Neural cell (in vitro differentiated cells): ENCODE data around the gene MEGF11. TPM values are rescaled to one million over a fixed set of nuclear protein-coding genes. Genes with fewer than 3 reads are reported as not detected.

Experiments
- H2AFZ ChIP-seq: fragments of 200-600, 300-800 bp; sonication (generic), shearing (Covaris generic); 2 replicates; pipeline ENCODE4 v1.6.0; 2014; ENCODE audit warnings: low read depth, mild to moderate bottlenecking, antibody characterized with exemption, low read length, moderate library complexity
- H3F3A ChIP-seq: fragments of 200-600 bp; shearing (Covaris generic); 2 replicates; pipeline ENCODE4 v1.6.1; 2016; ENCODE audit warnings: mild to moderate bottlenecking, moderate library complexity, mixed read lengths, antibody characterized with exemption, low read length; ENCODE audit not compliant: insufficient read depth, poor library complexity, severe bottlenecking
- H3K27ac ChIP-seq: fragments of 200-600, 300-800 bp; sonication (generic), shearing (Covaris generic); 2 replicates; pipeline ENCODE4 v1.5.1; 2014; ENCODE audit warnings: mild to moderate bottlenecking, low read length, moderate library complexity
- H3K27me3 ChIP-seq: fragments of 300-800, 200-600 bp; sonication (generic), shearing (Covaris generic); 2 replicates; pipeline ENCODE4 v1.6.0; 2014; ENCODE audit warnings: mild to moderate bottlenecking, low read depth, low read length, moderate library complexity; ENCODE audit not compliant: insufficient read depth
- H3K36me3 ChIP-seq: fragments of 300-800, 200-600 bp; sonication (generic), shearing (Covaris generic); 2 replicates; pipeline ENCODE4 v1.5.1; 2014; ENCODE audit warnings: mild to moderate bottlenecking, antibody characterized with exemption, low read length, moderate library complexity; ENCODE audit not compliant: insufficient read depth
- H3K4me2 ChIP-seq: fragments of 300-800, 200-600 bp; sonication (generic), shearing (Covaris generic); 2 replicates; pipeline ENCODE4 v1.6.0; 2014; ENCODE audit warnings: mild to moderate bottlenecking, low read length
- H3K4me3 ChIP-seq: fragments of 300-800, 200-600 bp; sonication (generic), shearing (Covaris generic); 2 replicates; pipeline ENCODE4 v1.5.1; 2014; ENCODE audit warnings: mild to moderate bottlenecking, low read length, moderate library complexity
- H3K79me2 ChIP-seq: fragments of 200-600 bp; shearing (Covaris generic); replicated peaks from 2 replicates; pipeline ENCODE4 v1.6.0; 2014; ENCODE audit warnings: mild to moderate bottlenecking, low read length, moderate library complexity; ENCODE audit not compliant: insufficient read depth
- H3K9ac ChIP-seq: fragments of 300-800, 200-600 bp; sonication (generic), shearing (Covaris generic); 2 replicates; pipeline ENCODE4 v1.6.1; 2016; ENCODE audit warnings: mild to moderate bottlenecking, low read length, mixed read lengths
- H3K9me2 ChIP-seq: fragments of 200-600 bp; shearing (Covaris generic); 2 replicates; pipeline ENCODE4 v1.6.1; 2016; ENCODE audit warnings: mild to moderate bottlenecking, low read length, mixed read lengths; ENCODE audit not compliant: insufficient read depth
- H3K9me3 ChIP-seq: fragments of 200-600, 300-800 bp; sonication (generic), shearing (Covaris generic); 2 replicates; pipeline ENCODE4 v1.6.1; 2016; ENCODE audit warnings: mild to moderate bottlenecking, mixed run types, low read length, moderate library complexity, mixed read lengths
- H4K20me1 ChIP-seq: fragments of 200-600 bp; shearing (Covaris generic); 2 replicates; pipeline ENCODE4 v1.6.1; 2016; ENCODE audit warnings: mild to moderate bottlenecking, mixed run types; ENCODE audit not compliant: insufficient read depth
- CTCF ChIP-seq: fragments of 450-650 bp; IDR thresholded peaks from 2 replicates; pipeline ENCODE4 v1.5.1; 2014; ENCODE audit warnings: antibody characterized with exemption, mild to moderate bottlenecking, moderate library complexity; ENCODE audit not compliant: poor library complexity, severe bottlenecking
- EP300 ChIP-seq: fragments of 450-650 bp; conservative IDR thresholded peaks from 2 replicates; pipeline ENCODE4 v1.6.1; 2014; ENCODE audit warnings: antibody characterized with exemption, mild to moderate bottlenecking, moderate library complexity; ENCODE audit not compliant: poor library complexity, severe bottlenecking
- EZH2 ChIP-seq: fragments of 200-600, 300-800 bp; shearing (Covaris generic), sonication (generic); IDR thresholded peaks from 2 replicates; pipeline ENCODE4 v1.6.1; 2014; ENCODE audit warnings: antibody characterized with exemption, low read length, borderline replicate concordance, mild to moderate bottlenecking; ENCODE audit not compliant: insufficient read depth, poor library complexity, severe bottlenecking
- MXI1 ChIP-seq: fragments of 450-650 bp; conservative IDR thresholded peaks from 2 replicates; pipeline ENCODE4 v1.6.1; 2014; ENCODE audit warnings: antibody characterized with exemption, mild to moderate bottlenecking; ENCODE audit not compliant: poor library complexity, severe bottlenecking
- POLR2AphosphoS5 ChIP-seq: IDR thresholded peaks from 2 replicates; pipeline ENCODE4 v1.6.1; 2012
- RAD21 ChIP-seq: fragments of 450-650 bp; conservative IDR thresholded peaks from 2 replicates; pipeline ENCODE4 v1.6.1; 2014; ENCODE audit warnings: antibody characterized with exemption, mild to moderate bottlenecking, moderate library complexity
- REST ChIP-seq: IDR thresholded peaks from 2 replicates; pipeline ENCODE4 v1.6.1; 2012; ENCODE audit warnings: borderline replicate concordance
- SMC3 ChIP-seq: fragments of 450-650 bp; conservative IDR thresholded peaks from 2 replicates; pipeline ENCODE4 v1.6.1; 2014; ENCODE audit warnings: antibody characterized with exemption, mild to moderate bottlenecking, moderate library complexity; ENCODE audit not compliant: poor library complexity
- TAF1 ChIP-seq: IDR thresholded peaks from 2 replicates; pipeline ENCODE4 v1.6.1; 2012; ENCODE audit warnings: low read depth
- polyA plus RNA-seq: library from polyadenylated mRNA; depleted of rRNA; stranded (reverse); fragments of >200 nt; gene quantifications from 2 replicates; pipeline ENCODE4 v1.2.3, GENCODE V29; 2014

MEGF11 gene
- polyA plus RNA-seq, 1 donor from 2014 or later, result 0.64 TPM

- no peak overlapping the region for H2AFZ ChIP-seq
- no peaks in the 10 kb centered on the region for H3K79me2 ChIP-seq
- no peak overlapping the region for H3K4me2 ChIP-seq
- H3K27ac ChIP-seq, result no peak overlapping the region
- H3K4me3 ChIP-seq, result no peak overlapping the region
- TF ChIP-seq RAD21, result no peak
- TF ChIP-seq SMC3, result no peak
- no peak for TF ChIP-seq POLR2AphosphoS5
- no peak for TF ChIP-seq REST
- no peak for TF ChIP-seq MXI1
- TF ChIP-seq TAF1, result no peak
- no peak for TF ChIP-seq EP300
- no peak for TF ChIP-seq EZH2
- no peak for TF ChIP-seq CTCF
- H4K20me1 ChIP-seq, result no peaks in the 10 kb centered on the region
- H3K9me3 ChIP-seq, result no peaks in the 10 kb centered on the region
- no peak overlapping the region for H3K9ac ChIP-seq
- H3F3A ChIP-seq, result no peaks in the 10 kb centered on the region
- H3K9me2 ChIP-seq, result no peaks in the 10 kb centered on the region
- H3K27me3 ChIP-seq, result no peaks in the 10 kb centered on the region
- no peaks in the 10 kb centered on the region for H3K36me3 ChIP-seq
Measured at GRCh38 chr15:66047321-66048024, 206.1 kb downstream of the MEGF11 start.

GRCh38 chr15:66046751-66047150 is 206.8 kb downstream of the MEGF11 start:
- no peaks in the 10 kb centered on the region for H3K36me3 ChIP-seq
- TF ChIP-seq REST (no peak), SMC3 (peak; percentile 60), RAD21 (peak; percentile 58), TAF1 (no peak), MXI1 (no peak), CTCF (peak; percentile 59), EP300 (no peak), POLR2AphosphoS5 (no peak), EZH2 (no peak)
- H3F3A ChIP-seq, result no peaks in the 10 kb centered on the region
- H3K9me2 ChIP-seq, result no peaks in the 10 kb centered on the region
- H3K79me2 ChIP-seq, result no peaks in the 10 kb centered on the region
- H3K9ac ChIP-seq, result no peak overlapping the region
- H3K9me3 ChIP-seq, result no peaks in the 10 kb centered on the region
- H3K27ac ChIP-seq, result no peak overlapping the region
- no peaks in the 10 kb centered on the region for H3K27me3 ChIP-seq
- H2AFZ ChIP-seq, result no peak overlapping the region
- no peak overlapping the region for H3K4me2 ChIP-seq
- H4K20me1 ChIP-seq, result no peaks in the 10 kb centered on the region
- no peak overlapping the region for H3K4me3 ChIP-seq
